Esophagus muscularis mucosa (tissue), 4 donors: Measurements from ENCODE around the gene DEK. TPM values are rescaled to one million over a fixed set of nuclear protein-coding genes. Genes with fewer than 3 reads are reported as not detected.

ENCODE experiments used
- DNase-seq: peaks from one replicate; pipeline ENCODE4 v3.0.0-alpha.2; 2017; ENCODE audit errors: extremely low spot score
- H3K27ac ChIP-seq, 4 donors: fragments of 200-600 bp; sonication (generic); replicated peaks in 1 of 4; 1 replicate in 3 of 4; 2 replicates in 1 of 4; pipeline ENCODE4 v1.5.1; 2016 to 2019; ENCODE audit warnings: mild to moderate bottlenecking in 1 of 4
- H3K27me3 ChIP-seq, 4 donors: fragments of 200-600 bp; sonication (generic); one replicate each; pipeline versions ENCODE4 v1.5.1 to v1.6.0; 2016 to 2019
- H3K36me3 ChIP-seq, 4 donors: fragments of 200-600 bp; sonication (generic); one replicate each; pipeline ENCODE4 v1.5.1; 2016 to 2019
- H3K4me1 ChIP-seq, 4 donors: fragments of 200-600 bp; sonication (generic); one replicate each; pipeline ENCODE4 v1.5.1; 2016 to 2019
- H3K4me3 ChIP-seq, 4 donors: fragments of 200-600 bp; sonication (generic); 1 replicate in 2 of 4; 2 replicates in 2 of 4; pipeline ENCODE4 v1.5.1; 2016 to 2019; ENCODE audit warnings: mild to moderate bottlenecking in 4 of 4, moderate library complexity in 1 of 4
- H3K9me3 ChIP-seq, 4 donors: fragments of 200-600 bp; sonication (generic); 1 replicate in 3 of 4; 2 replicates in 1 of 4; pipeline ENCODE4 v1.5.1; 2016 to 2019
- EP300 ChIP-seq: sonication (generic); formaldehyde crosslinking; IDR thresholded peaks from one replicate; pipeline ENCODE4 v1.6.1; 2017; ENCODE audit warnings: antibody characterized with exemption
- POLR2A ChIP-seq: fragments of 450-650 bp; IDR thresholded peaks from one replicate; pipeline ENCODE4 v1.6.1; 2017; ENCODE audit warnings: antibody characterized with exemption, moderate library complexity, mild to moderate bottlenecking, low read depth
- POLR2AphosphoS5 ChIP-seq, 2 donors: sonication (generic); formaldehyde crosslinking; IDR thresholded peaks; one replicate each; pipeline ENCODE4 v1.6.1; 2017; ENCODE audit warnings: antibody characterized with exemption in 2 of 2
- WGBS: methylation state at CpG from one replicate; pipeline ENCODE4 v1.1.5; 2018; 5-methylcytosine and 5-hydroxymethylcytosine counted together
- intact Hi-C: fragments of 100-400 bp; cut with DNase I; formaldehyde crosslinking; loops from one replicate; pipeline ENCODE4 v1.15.1; 2023
- total RNA-seq, 4 donors: library from RNA; depleted of rRNA; stranded (reverse); fragments of >200 nt; gene quantifications; one replicate each; pipeline versions ENCODE4 v1.1.0 to v1.2.1, GENCODE V29; 2016
- TF ChIP-seq, protein P1 (sequence below), 3 experiments: fragments of 200-600 bp in 2 of 3; fragments of 450-650 bp in 1 of 3; sonication (generic) in 2 of 3; IDR thresholded peaks; one replicate each; pipeline ENCODE4 v1.5.1; 2017 to 2019; ENCODE audit warnings: antibody characterized with exemption in 3 of 3, mild to moderate bottlenecking in 2 of 3, moderate library complexity in 1 of 3

DEK gene
- total RNA-seq, 4 donors from 2014 or later, result 134 to 189 (median 142) TPM

- no peak for DNase-seq
- H3K4me1 ChIP-seq, result no peaks in the 10 kb centered on the region
- intact Hi-C loops, result no loop called here
- 91% methylated on average over 2 of the region's 2 CpGs for WGBS
- TF ChIP-seq EP300, result no peak
- no peak for TF ChIP-seq POLR2A
- no peak for TF ChIP-seq POLR2AphosphoS5 (IDR thresholded peaks at IDR 0.05)
- TF ChIP-seq, protein P1, sequence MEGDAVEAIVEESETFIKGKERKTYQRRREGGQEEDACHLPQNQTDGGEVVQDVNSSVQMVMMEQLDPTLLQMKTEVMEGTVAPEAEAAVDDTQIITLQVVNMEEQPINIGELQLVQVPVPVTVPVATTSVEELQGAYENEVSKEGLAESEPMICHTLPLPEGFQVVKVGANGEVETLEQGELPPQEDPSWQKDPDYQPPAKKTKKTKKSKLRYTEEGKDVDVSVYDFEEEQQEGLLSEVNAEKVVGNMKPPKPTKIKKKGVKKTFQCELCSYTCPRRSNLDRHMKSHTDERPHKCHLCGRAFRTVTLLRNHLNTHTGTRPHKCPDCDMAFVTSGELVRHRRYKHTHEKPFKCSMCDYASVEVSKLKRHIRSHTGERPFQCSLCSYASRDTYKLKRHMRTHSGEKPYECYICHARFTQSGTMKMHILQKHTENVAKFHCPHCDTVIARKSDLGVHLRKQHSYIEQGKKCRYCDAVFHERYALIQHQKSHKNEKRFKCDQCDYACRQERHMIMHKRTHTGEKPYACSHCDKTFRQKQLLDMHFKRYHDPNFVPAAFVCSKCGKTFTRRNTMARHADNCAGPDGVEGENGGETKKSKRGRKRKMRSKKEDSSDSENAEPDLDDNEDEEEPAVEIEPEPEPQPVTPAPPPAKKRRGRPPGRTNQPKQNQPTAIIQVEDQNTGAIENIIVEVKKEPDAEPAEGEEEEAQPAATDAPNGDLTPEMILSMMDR (IDR thresholded peaks at IDR 0.05), result no peak
- no peak overlapping the region for H3K4me3 ChIP-seq
- no peaks in the 10 kb centered on the region for H3K9me3 ChIP-seq
- no peaks in the 10 kb centered on the region for H3K27me3 ChIP-seq
- H3K36me3 ChIP-seq, result peaks cover 5 to 83% (median 37%) of the 10 kb centered on the region in 4 donors
- H3K27ac ChIP-seq, result no peak overlapping the region
These were observed 15.6 kb downstream of the DEK start for GRCh38 chr6:18248698-18249097.

GRCh38 chr6:18247002-18247401 lies 17.3 kb downstream of the DEK start:
- DNase-seq, result no peak
- peaks cover 9 to 81% (median 42%) of the 10 kb centered on the region in 4 donors for H3K36me3 ChIP-seq
- no peak overlapping the region for H3K27ac ChIP-seq
- no peak for TF ChIP-seq EP300
- TF ChIP-seq POLR2AphosphoS5 (IDR thresholded peaks at IDR 0.05), result no peak
- no peak for TF ChIP-seq POLR2A
- TF ChIP-seq, protein P1 (IDR thresholded peaks at IDR 0.05), result no peak
- H3K4me3 ChIP-seq, result no peak overlapping the region
- no peaks in the 10 kb centered on the region for H3K9me3 ChIP-seq
- peaks cover 0 to 6% (median 0%) of the 10 kb centered on the region in 4 donors for H3K4me1 ChIP-seq
- intact Hi-C loops, result no loop called here
- no peaks in the 10 kb centered on the region for H3K27me3 ChIP-seq

GRCh38 chr6:18246205-18246604 lies 18.1 kb downstream of the DEK start:
- TF ChIP-seq POLR2A, result no peak
- TF ChIP-seq, protein P1 (IDR thresholded peaks at IDR 0.05), result no peak
- TF ChIP-seq EP300, result no peak
- TF ChIP-seq POLR2AphosphoS5 (IDR thresholded peaks at IDR 0.05), result no peak
- DNase-seq, result no peak
- intact Hi-C loops, result no loop called here
- no peaks in the 10 kb centered on the region for H3K9me3 ChIP-seq
- H3K27me3 ChIP-seq, result no peaks in the 10 kb centered on the region
- H3K4me3 ChIP-seq, result no peak overlapping the region
- H3K36me3 ChIP-seq, result peaks cover 9 to 73% (median 42%) of the 10 kb centered on the region in 4 donors
- no peak overlapping the region for H3K27ac ChIP-seq
- peaks cover 0 to 6% (median 0%) of the 10 kb centered on the region in 4 donors for H3K4me1 ChIP-seq

- TF ChIP-seq, protein P1 (IDR thresholded peaks at IDR 0.05), result no peak
- TF ChIP-seq EP300, result no peak
- TF ChIP-seq POLR2A, result no peak
- no peak for TF ChIP-seq POLR2AphosphoS5 (IDR thresholded peaks at IDR 0.05)
- H3K4me1 ChIP-seq, result peaks cover 0 to 6% (median 0%) of the 10 kb centered on the region in 4 donors
- no peak for DNase-seq
- H3K9me3 ChIP-seq, result no peaks in the 10 kb centered on the region
- intact Hi-C loops, result no loop called here
- H3K36me3 ChIP-seq, result peaks cover 9 to 68% (median 42%) of the 10 kb centered on the region in 4 donors
- 80% methylated on average over 7 of the region's 7 CpGs for WGBS
- H3K4me3 ChIP-seq, result no peak overlapping the region
- H3K27ac ChIP-seq, result no peak overlapping the region
- no peaks in the 10 kb centered on the region for H3K27me3 ChIP-seq
These were observed 18.7 kb downstream of the DEK start for GRCh38 chr6:18245642-18246041.

DNA sequence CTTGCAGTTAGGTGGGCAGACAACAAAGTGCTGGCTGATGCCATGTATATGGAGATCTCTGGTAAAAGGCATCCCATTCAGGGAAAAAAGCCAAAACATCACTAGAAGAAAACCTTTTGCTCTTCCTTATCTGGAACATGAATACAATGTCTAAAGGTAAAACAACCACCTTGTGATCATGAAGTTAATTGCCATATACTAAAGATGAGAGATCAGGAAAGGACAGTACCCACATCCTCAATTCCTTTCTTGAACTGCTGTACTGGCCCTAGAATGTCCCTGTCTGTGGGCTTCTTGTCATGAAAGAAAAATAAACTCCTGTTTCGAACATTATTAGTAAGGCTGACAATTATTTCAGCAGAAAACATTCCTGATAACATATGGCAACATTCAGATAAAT lies 19.3 kb downstream of the DEK start:
- TF ChIP-seq, protein P1 (IDR thresholded peaks at IDR 0.05), result no peak
- TF ChIP-seq POLR2A (no peak), EP300 (no peak), POLR2AphosphoS5 (IDR thresholded peaks at IDR 0.05) (no peak)
- Histone ChIP-seq H3K4me1 (peaks cover 0 to 6% (median 0%) of the 10 kb centered on the region in 4 donors), H3K36me3 (peaks cover 9 to 65% (median 43%) of the 10 kb centered on the region in 4 donors), H3K27me3 (no peaks in the 10 kb centered on the region), H3K27ac (no peak overlapping the region), H3K4me3 (no peak overlapping the region), H3K9me3 (no peaks in the 10 kb centered on the region)
- DNase-seq, result no peak
- intact Hi-C loops, result no loop called here
- 87% methylated on average over 1 of the region's 1 CpG for WGBS
